Epithelial cell of esophagus (primary cell): ENCODE results near the gene DOCK4.

Source experiments
- DNase-seq: peaks from one replicate; pipeline ENCODE4 v3.0.0; 2010; ENCODE audit warnings: low read depth
- H3K4me3 ChIP-seq: 2 replicates; pipeline ENCODE4 v1.5.1; 2011; ENCODE audit warnings: mild to moderate bottlenecking, low read length, control low read depth
- CTCF ChIP-seq: IDR thresholded peaks from 2 replicates; pipeline ENCODE4 v1.5.1; 2011; ENCODE audit warnings: low read depth, mild to moderate bottlenecking, low read length, control low read depth, inconsistent platforms; ENCODE audit not compliant: insufficient read depth; ENCODE audit errors: missing control alignments

The DOCK4 gene

GRCh38 chr7:111765751-111766643, 440.2 kb downstream of the DOCK4 start:
- TF ChIP-seq CTCF: no peak
- H3K4me3 ChIP-seq: no peak overlapping the region
- peak; percentile 2 for DNase-seq

- TF ChIP-seq CTCF: peak; percentile 66
- H3K4me3 ChIP-seq: no peak overlapping the region
- peak; percentile 59 for DNase-seq
Measured at GRCh38 chr7:111763221-111763801, 442.9 kb downstream of the DOCK4 start.

GRCh38 chr7:111762799-111763198, 443.4 kb downstream of the DOCK4 start:
- no peak for TF ChIP-seq CTCF
- no peak overlapping the region for H3K4me3 ChIP-seq

GRCh38 chr7:111762211-111762610, 444.0 kb downstream of the DOCK4 start:
- no peak for TF ChIP-seq CTCF
- no peak overlapping the region for H3K4me3 ChIP-seq
- DNase-seq: no peak

More at GRCh38 chr7:111762799-111763198, 443.4 kb downstream of the DOCK4 start:
- no peak for DNase-seq

GRCh38 chr7:111760043-111760442, 446.2 kb downstream of the DOCK4 start:
- H3K4me3 ChIP-seq: no peak overlapping the region
- no peak for DNase-seq
- TF ChIP-seq CTCF: no peak

- no peak for DNase-seq
- no peak for TF ChIP-seq CTCF
- no peak overlapping the region for H3K4me3 ChIP-seq
Measured at GRCh38 chr7:111758332-111758731, 447.9 kb downstream of the DOCK4 start.

- H3K4me3 ChIP-seq: no peak overlapping the region
- TF ChIP-seq CTCF: no peak
- peak; percentile 28 for DNase-seq
Measured at GRCh38 chr7:111756687-111757178, 449.5 kb downstream of the DOCK4 start.
